OCI-LY7 (cell line): Measurements from ENCODE around the gene LRRC46.

ENCODE experiments used
- CTCF ChIP-seq: fragments of 200-600 bp; sonication (generic); conservative IDR thresholded peaks from 2 replicates; pipeline ENCODE4 v1.5.1; 2014; ENCODE audit warnings: mild to moderate bottlenecking, antibody characterized with exemption, low read length, moderate library complexity, mixed read lengths
- EZH2phosphoT487 ChIP-seq: fragments of 200-600 bp; sonication (generic); IDR thresholded peaks from 2 replicates; pipeline ENCODE4 v1.6.1; 2018; ENCODE audit warnings: low read depth, borderline replicate concordance, mild to moderate bottlenecking, mixed run types, antibody characterized with exemption, low read length, moderate library complexity, mixed read lengths

GRCh38 chr17:47789611-47790561, 41.6 kb upstream of the LRRC46 start:
- TF ChIP-seq CTCF (no peak), EZH2phosphoT487 (no peak)
